Measurements from ENCODE around the gene PNMA5. TPM values are rescaled to one million over a fixed set of nuclear protein-coding genes. Genes with fewer than 3 reads are reported as not detected.
"Not testable (repeated sequence)": the region's sequence is repeated elsewhere in the genome, so short reads cannot be mapped to it uniquely, and the experiment has no call there.

Gene PNMA5
- not detected in 2 replicates for total RNA-seq (2014; rRNA removed; shearing (Covaris generic))

DNA sequence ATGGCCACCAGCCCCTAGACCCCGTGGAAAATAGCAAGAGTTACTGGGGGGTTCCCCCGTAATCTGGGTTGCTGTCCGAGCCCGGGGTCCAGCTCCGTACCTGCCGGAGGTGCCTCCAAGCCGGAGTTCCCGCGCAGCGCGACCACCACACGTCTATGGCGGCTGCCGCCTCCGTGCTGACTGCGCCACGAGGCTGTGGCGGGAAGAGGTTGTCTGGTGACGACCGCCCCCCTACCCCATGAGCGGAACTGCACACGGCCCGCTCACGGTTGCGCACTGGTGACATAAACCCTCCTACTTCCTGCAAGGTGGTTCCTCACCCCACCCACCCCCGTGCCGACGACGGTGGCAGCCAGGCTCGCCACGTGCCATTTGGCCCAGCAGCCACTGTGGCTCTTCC is at the start of gene PNMA5:
Gene PNMA5 (minus strand): TSS at position 184 of the 400 bp plus-strand sequence. CDS start 2,518 bp downstream, outside the sequence.
- Histone ChIP-seq H3K9me3 (replicated peaks) (no peaks in the 10 kb centered on the region), H3K27ac (no peak within 1 kb of the TSS), H3K27me3 (no peaks in the 10 kb centered on the region), H3K4me1 (no peaks in the 10 kb centered on the region), H3K36me3 (no peaks in the 10 kb centered on the region), H3K4me3 (no peak within 1 kb of the TSS)
- no peak for DNase-seq

- Histone ChIP-seq H3K4me3 (no peak overlapping the region), H3K36me3 (no peaks in the 10 kb centered on the region), H3K9me3 (replicated peaks) (no peaks in the 10 kb centered on the region), H3K4me1 (no peaks in the 10 kb centered on the region), H3K27ac (no peak overlapping the region), H3K27me3 (no peaks in the 10 kb centered on the region)
- peak; percentile 31 to 61 for DNase-seq
Measured at GRCh38 chrX:153032397-153033118, 38.6 kb upstream of the PNMA5 start.

GRCh38 chrX:153030801-153031200 is 36.9 kb upstream of the PNMA5 start:
- no peak overlapping the region for H3K4me3 ChIP-seq
- H3K27me3 ChIP-seq: no peaks in the 10 kb centered on the region
- no peaks in the 10 kb centered on the region for H3K4me1 ChIP-seq
- no peak for DNase-seq
- no peaks in the 10 kb centered on the region for H3K9me3 ChIP-seq (replicated peaks)
- H3K36me3 ChIP-seq: no peaks in the 10 kb centered on the region
- H3K27ac ChIP-seq: no peak overlapping the region

DNA sequence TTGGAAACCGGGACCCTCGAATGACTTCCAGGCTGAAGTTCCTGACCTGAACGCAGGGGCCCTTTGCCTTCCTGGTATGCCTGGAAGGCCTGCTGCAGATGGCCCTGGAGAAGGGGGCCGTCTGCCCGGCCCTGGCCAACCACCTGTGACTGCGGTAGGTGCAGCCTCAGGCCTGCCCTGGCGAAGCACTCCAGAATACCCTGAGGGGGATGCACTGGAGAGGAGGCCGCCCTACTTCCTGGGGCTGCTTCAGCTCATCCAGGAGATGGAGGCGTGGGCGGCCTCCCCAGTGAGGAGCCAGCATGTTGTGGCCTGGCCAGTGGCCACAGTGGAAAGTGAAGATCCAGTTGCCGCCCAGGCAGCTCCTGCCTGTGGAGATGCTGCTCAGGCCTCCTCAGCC is 36.0 kb upstream of the PNMA5 start:
- DNase-seq: no peak
- Histone ChIP-seq H3K27me3 (no peaks in the 10 kb centered on the region), H3K27ac (no peak overlapping the region), H3K4me3 (no peak overlapping the region), H3K36me3 (no peaks in the 10 kb centered on the region), H3K9me3 (replicated peaks) (no peaks in the 10 kb centered on the region), H3K4me1 (no peaks in the 10 kb centered on the region)

DNA sequence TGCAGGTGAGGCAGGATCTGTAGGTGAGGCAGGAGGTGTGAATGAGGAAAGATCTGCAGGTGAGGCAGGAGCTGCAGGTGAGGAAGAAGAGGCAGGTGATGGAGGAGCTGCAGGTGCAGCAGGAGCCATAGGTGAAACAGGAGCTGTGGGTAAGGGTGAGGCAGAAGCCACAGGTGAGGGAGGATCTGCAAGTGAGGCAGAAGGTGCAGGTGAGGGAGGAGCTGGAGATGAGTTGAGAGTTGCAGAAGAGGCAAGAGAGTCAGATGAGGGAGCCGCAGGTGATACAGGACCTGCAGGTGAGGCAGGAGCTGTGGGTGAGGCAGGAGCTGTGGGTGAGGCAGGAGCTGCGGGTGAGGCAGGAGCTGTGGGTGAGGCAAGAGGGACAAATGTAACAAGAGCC is 35.2 kb upstream of the PNMA5 start:
- H3K36me3 ChIP-seq: no peaks in the 10 kb centered on the region
- no peaks in the 10 kb centered on the region for H3K27me3 ChIP-seq
- no peak overlapping the region for H3K27ac ChIP-seq
- H3K4me3 ChIP-seq: no peak overlapping the region
- no peaks in the 10 kb centered on the region for H3K4me1 ChIP-seq
- DNase-seq: no peak
- no peaks in the 10 kb centered on the region for H3K9me3 ChIP-seq (replicated peaks)

DNA sequence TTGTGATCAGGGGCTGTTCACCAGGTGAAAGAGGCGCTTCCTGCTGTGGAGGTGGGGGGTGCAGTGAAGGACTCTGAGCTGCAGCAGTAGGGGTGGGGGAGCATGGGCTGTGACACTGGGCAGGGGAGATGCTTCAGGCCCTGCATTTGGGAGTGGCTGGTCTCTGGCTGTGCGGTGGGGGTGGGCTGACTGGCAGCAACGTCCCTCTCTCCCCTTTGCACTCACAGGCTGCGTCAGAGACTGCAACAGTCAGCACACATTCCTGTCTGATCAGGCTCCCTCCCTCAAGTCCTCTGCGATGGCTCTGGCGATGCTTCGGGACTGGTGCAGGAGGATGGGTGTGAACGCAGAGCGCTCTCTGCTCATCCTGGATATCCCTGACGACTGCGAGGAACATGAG is 34.6 kb upstream of the PNMA5 start:
- not testable (repeated sequence) for H3K4me1 ChIP-seq; H3K9me3 ChIP-seq (replicated peaks)

DNA sequence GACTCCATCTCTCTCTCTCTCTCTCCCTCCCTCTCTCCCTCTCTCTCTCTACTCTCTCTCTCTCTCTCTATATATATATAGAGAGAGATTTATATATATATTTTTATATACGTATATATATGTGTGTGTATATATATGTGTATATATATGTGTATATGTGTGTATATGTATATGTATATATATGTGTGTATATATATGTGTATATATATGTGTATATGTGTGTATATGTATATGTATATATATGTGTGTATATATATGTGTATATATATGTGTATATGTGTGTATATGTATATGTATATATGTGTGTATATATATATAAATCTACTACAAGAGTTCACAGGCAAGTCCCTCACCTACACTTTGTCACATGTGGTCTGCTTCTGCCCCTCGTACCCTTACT is 32.6 kb upstream of the PNMA5 start:
- not testable (repeated sequence) for H3K27ac ChIP-seq; H3K36me3 ChIP-seq; H3K4me1 ChIP-seq; H3K9me3 ChIP-seq (replicated peaks); H3K4me3 ChIP-seq; H3K27me3 ChIP-seq; DNase-seq

More for the DNA sequence above, 34.6 kb upstream of the PNMA5 start:
- DNase-seq, H3K36me3 ChIP-seq, H3K27me3 ChIP-seq, H3K27ac ChIP-seq, H3K4me3 ChIP-seq: not testable (repeated sequence)

GRCh38 chrX:153019166-153019565 is 25.2 kb upstream of the PNMA5 start:
- H3K27ac ChIP-seq: no peak overlapping the region
- H3K4me3 ChIP-seq: no peak overlapping the region
- no peaks in the 10 kb centered on the region for H3K9me3 ChIP-seq (replicated peaks)
- H3K36me3 ChIP-seq: no peaks in the 10 kb centered on the region
- no peaks in the 10 kb centered on the region for H3K4me1 ChIP-seq
- H3K27me3 ChIP-seq: no peaks in the 10 kb centered on the region
- DNase-seq: no peak

- not testable (repeated sequence) for H3K4me1 ChIP-seq; H3K27ac ChIP-seq; DNase-seq; H3K36me3 ChIP-seq; H3K9me3 ChIP-seq (replicated peaks); H3K27me3 ChIP-seq; H3K4me3 ChIP-seq
Measured at GRCh38 chrX:153017174-153017573, 23.3 kb upstream of the PNMA5 start.

- Histone ChIP-seq H3K4me3 (no peak overlapping the region), H3K36me3 (no peaks in the 10 kb centered on the region), H3K27me3 (no peaks in the 10 kb centered on the region), H3K9me3 (replicated peaks) (no peaks in the 10 kb centered on the region), H3K4me1 (no peaks in the 10 kb centered on the region), H3K27ac (no peak overlapping the region)
- no peak for DNase-seq
Measured at GRCh38 chrX:153004780-153005179, 10.9 kb upstream of the PNMA5 start.

DNA sequence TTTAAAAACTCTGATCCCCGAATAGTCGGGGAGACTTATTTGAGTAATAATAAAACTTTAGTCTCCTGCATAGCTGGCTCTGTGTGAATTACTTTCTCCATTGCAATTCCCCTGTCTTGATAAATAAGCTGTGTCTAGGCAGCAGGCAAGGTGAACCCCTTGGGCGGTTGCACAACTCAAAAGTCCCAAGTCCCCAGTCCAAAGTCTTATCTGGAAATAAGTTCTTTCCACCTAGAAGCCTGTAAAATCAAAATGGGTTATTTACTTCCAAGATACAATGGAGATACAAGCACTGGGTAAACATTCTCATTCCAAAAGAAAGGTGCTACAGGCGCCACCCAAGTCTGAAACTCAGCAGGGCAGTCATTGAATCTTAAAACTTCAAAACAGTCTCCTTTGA is 10.1 kb upstream of the PNMA5 start:
- no peaks in the 10 kb centered on the region for H3K4me1 ChIP-seq
- no peaks in the 10 kb centered on the region for H3K36me3 ChIP-seq
- DNase-seq: no peak

DNA sequence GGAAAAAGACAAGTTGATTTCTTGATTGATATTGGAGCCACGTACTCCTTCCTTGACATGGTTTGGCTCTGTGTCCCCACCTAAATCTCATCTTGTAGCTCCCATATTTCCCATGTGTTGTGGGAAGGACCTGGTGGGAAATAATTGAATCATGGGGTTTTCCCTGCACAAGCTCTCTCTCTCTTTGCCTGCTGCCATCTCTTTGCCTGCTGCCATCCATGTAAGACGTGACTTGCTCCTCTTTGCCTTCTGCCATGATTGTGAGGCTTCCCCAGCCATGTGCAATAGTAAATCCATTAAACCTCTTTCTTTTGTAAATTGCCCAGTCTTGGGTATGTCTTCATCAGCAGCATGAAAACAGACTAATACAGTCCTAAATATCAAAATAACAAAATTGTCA is 8.3 kb upstream of the PNMA5 start:
- not testable (repeated sequence) for H3K36me3 ChIP-seq; H3K4me1 ChIP-seq; H3K9me3 ChIP-seq (replicated peaks); H3K27me3 ChIP-seq; H3K4me3 ChIP-seq; DNase-seq; H3K27ac ChIP-seq

More for the DNA sequence above, 10.1 kb upstream of the PNMA5 start:
- Histone ChIP-seq H3K9me3 (replicated peaks) (no peaks in the 10 kb centered on the region), H3K27me3 (no peaks in the 10 kb centered on the region), H3K27ac (no peak overlapping the region), H3K4me3 (no peak overlapping the region)

DNA sequence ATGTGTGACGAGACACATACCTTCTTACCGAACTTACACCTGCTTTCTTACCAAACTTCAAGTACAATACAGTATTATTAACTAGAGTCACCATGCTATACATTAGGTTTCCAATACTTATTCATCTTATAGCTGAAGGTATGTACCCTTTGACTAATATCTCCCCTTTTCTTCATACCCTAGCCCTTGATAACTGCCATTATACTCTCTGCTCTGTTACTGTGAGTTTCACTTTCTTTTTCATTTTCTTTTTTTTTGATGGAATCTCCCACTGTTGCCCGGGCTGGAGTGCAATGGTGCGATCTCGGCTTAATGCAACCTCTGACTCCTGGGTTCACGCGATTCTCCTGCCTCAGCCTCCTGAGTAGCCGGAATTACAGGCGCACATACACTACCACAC is 3.4 kb upstream of the PNMA5 start:
- no peak overlapping the region for H3K27ac ChIP-seq
- no peaks in the 10 kb centered on the region for H3K36me3 ChIP-seq
- no peaks in the 10 kb centered on the region for H3K9me3 ChIP-seq (replicated peaks)
- no peaks in the 10 kb centered on the region for H3K27me3 ChIP-seq
- no peak for DNase-seq
- no peak overlapping the region for H3K4me3 ChIP-seq
- no peaks in the 10 kb centered on the region for H3K4me1 ChIP-seq

DNA sequence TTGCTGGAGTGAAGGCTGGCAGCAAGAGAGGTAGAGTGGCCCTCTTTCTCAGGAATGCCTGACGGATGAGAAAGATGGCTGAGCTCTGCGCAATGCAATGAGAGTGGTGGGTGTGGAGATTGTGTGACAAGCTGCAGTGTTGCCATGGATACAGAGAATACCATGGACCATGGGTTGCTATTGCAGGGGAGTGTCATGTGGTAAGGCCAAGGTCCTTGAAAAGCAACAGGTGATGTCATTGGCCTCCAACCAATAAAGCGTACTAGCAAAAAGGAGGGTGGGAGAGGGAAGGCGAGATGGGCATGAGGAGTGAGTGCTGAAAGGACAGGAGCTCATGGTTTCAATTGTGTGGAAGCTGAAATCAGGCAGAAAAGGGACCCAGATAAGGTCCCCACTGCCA is 1.8 kb downstream of the PNMA5 start:
- Histone ChIP-seq H3K27me3 (no peaks in the 10 kb centered on the region), H3K36me3 (no peaks in the 10 kb centered on the region), H3K9me3 (replicated peaks) (no peaks in the 10 kb centered on the region), H3K4me3 (no peak overlapping the region), H3K4me1 (no peaks in the 10 kb centered on the region), H3K27ac (no peak overlapping the region)
- DNase-seq: no peak

DNA sequence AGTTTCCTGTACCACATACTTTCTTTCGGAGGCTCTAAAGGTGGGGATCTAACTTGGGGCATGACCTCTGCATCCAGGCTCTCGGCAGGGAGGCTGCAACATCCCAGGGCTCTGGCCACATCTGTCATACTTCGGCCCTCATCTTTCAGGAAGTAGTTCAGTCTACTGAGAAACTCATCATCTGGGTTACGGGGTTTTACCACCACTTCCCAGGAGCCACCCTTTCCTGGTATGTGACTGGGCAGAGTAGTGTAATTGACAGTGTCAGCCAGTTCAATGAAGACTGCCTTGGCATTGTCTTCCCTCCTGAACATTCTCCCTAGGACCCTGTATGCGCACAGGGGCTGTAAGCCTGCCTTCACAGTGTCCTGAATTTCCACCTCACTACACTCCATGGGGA is 2.8 kb downstream of the PNMA5 start:
- no peaks in the 10 kb centered on the region for H3K9me3 ChIP-seq (replicated peaks)
- no peaks in the 10 kb centered on the region for H3K27me3 ChIP-seq

DNA sequence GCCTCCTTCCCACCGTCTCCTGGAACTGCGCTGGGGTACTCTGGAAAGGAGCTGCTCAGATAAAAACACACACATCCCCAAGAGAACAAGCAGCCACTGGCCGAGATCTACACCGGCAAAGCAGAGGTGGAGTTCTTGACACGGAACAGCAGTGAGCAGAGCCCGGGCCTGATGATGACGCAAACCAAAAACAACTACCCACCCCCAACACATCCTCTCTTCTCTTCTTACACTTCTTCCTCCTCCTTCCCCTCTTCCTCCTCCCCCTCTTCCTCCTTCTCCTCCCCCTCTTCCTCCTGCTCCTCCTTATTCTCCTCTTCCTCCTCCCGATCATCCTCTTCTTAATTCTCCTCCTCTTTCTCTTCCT is 4.6 kb downstream of the PNMA5 start:
- no peak overlapping the region for H3K27ac ChIP-seq
- no peaks in the 10 kb centered on the region for H3K36me3 ChIP-seq
- no peak overlapping the region for H3K4me3 ChIP-seq
- no peaks in the 10 kb centered on the region for H3K27me3 ChIP-seq
- H3K9me3 ChIP-seq (replicated peaks): no peaks in the 10 kb centered on the region
- no peak for DNase-seq
- H3K4me1 ChIP-seq: no peaks in the 10 kb centered on the region

More for the DNA sequence above, 2.8 kb downstream of the PNMA5 start:
- no peaks in the 10 kb centered on the region for H3K4me1 ChIP-seq
- no peak for DNase-seq
- H3K4me3 ChIP-seq: no peak overlapping the region
- no peak overlapping the region for H3K27ac ChIP-seq
- H3K36me3 ChIP-seq: no peaks in the 10 kb centered on the region
